Stimulated activated CD8-positive, alpha-beta memory T cell treated with anti-CD3 and anti-CD28 coated beads, Interleukin-4, amount 100 ng/mL, for 4 hours (primary cell): ENCODE data around the gene ASCL1.
A peak's percentile ranks its signal among the peaks of the same experiment; 100 is the strongest.

Source experiments
- DNase-seq, 2 donors: peaks; one replicate each; pipeline ENCODE4 v3.0.0-alpha.2; 2020; ENCODE audit warnings: low read depth in 2 of 2, low spot score in 1 of 2

Gene ASCL1

GRCh38 chr12:102957339-102958050 lies at the start of gene ASCL1:
TSS of gene ASCL1 (plus strand) at chr12:102957674. CDS start at chr12:102958245, 571 bp downstream.
- no peak for DNase-seq

DNA sequence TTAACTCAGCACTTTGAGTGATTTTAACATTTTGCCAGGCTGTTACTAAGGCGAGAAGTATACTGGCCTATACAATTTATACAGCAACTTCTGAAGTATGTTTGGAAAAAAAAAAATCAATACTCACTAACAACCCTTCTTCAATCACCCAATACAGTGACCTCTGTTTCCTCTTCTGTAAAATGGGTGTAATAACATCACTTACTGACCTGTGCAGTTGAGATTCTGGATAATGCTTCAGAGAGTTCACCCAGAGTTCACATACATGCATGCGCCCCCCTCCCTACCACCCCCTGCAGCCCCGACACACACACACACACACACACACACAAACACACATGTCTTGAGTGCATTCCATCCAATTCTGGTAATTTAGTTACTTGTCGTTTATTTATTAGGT lies 49.6 kb upstream of the ASCL1 start:
- no peak for DNase-seq

DNA sequence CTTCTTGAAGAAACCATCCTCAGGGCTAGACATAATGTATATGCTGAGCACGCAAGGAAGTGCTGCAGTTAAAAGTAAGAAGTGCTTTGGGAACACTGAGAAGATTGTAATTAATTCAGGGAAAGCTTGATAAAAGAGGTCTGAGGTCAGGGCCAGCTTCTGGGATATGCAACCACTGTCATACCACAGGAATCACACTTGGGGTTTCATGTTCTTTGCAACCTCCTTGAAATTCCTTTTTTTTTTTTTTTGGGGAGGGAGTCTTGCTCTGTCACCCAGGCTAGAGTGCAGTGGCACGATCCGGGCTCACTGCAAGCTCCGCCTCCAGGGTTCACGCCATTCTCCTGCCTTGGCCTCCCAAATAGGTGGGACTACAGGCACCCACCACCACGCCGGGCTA lies 47.3 kb upstream of the ASCL1 start:
- DNase-seq = no peak

GRCh38 chr12:102910792-102911191 lies 46.7 kb upstream of the ASCL1 start:
- DNase-seq = no peak

DNA sequence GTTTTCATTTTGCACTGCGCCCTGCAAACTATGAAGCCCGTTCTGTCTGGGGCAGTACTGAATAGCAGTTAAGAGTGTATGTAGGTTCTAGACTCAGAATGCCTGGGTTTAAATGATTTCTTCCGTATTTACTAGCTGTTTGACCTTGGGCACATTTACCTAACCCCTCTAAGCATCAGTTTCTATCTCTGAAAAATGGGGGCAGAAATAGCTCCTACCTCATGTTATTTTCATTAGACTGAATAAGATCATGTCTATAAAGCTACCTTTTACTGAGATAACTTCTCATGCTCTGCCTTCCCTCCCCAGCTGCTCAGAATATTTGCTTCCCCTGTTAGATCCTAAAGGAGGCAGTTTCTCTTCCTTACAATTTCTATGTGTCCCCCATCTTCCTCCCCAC lies 46.2 kb upstream of the ASCL1 start:
- DNase-seq = no peak

DNA sequence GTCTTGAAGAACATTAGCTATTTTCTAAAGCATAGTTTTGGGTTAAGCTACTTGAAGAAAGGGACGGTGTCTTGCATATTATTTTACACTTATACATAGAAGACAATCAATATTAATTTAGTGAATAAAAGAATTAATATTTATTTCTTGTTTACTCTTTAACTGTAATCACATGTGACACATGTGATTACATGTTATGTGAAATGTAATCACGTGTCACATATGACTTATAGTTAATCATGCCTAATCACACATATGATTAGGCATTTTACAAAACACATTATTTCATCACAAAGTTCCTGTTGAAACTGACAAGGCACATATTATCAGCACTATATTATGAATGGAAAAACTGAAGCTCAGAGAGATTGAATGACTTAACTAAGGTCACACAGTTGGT lies 45.2 kb upstream of the ASCL1 start:
- DNase-seq = no peak

DNA sequence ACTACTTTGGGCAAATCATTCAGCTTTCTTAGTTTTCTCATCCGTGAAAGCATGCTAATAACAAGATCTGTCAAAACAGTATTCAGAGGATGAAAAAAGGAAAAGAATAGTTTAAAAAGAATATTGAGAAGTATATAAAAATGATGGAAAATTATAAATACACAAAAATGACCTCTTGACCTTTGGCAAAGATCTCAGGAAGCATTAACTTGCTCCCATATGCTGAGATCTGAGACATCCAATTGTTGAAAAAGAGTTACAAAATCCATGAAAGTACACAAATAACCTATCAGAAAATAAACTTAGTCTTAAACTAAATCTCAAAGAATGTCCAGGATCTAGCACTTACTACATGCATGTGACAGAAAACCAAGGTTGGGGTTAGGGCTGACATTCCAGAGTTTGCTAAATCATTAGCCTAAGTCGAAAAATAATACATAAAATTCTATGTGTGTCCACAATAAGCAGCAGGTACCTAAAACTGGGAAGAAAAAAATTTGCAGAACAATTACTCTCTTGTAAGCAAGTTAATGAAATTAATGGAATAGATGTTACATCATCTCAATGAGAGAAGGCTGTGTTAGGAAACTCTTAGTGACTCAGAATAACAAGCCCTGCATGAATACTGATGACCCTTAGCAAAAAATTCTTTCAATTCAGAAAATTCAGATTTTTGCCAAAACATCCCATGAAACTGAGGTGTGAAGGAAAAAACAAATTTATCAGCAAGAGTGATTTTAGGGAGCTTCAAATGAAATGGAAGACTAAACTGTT lies 43.8 kb upstream of the ASCL1 start:
- no peak for DNase-seq

DNA sequence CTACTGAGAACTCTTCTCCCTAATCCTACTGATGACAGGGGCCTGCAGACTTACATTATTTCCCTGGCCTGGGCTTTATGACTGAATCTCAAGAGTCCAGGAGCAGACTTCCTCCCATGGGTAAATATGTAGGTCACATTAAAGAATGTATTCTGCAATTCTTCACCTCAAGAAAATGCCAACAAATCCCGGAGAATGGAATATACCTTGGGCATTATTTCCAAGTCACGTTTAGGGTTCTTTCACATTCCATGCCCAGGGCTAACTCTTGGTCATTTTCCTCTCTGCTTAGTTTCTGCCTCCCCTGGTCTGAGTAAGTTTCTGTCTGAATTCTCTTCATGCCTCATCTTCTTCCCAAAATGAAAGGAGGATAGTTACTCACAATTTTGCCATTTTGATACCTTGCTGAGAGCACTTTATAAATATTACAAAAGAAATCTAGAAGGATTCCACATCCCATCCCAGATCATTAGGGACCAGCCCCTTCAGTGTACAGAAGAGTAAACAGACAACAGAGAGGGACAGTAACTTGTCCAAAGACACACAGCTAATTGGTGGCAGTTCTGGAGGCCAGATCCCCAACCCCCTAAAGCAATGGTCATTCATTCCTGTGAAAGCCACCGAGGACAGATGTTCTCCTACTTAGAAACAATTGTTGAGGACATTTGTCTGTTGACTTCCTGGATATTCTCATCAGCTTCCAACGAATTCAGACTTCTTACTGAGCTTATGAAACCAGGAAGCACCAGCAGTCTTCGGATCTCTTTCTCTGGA lies 41.0 kb upstream of the ASCL1 start:
- no peak for DNase-seq

GRCh38 chr12:102917026-102917787 lies 40.3 kb upstream of the ASCL1 start, which contains the start of gene PAH:
TSS of gene PAH (minus strand) at chr12:102917244. CDS start at chr12:102917130, 114 bp downstream.
- no peak for DNase-seq

DNA sequence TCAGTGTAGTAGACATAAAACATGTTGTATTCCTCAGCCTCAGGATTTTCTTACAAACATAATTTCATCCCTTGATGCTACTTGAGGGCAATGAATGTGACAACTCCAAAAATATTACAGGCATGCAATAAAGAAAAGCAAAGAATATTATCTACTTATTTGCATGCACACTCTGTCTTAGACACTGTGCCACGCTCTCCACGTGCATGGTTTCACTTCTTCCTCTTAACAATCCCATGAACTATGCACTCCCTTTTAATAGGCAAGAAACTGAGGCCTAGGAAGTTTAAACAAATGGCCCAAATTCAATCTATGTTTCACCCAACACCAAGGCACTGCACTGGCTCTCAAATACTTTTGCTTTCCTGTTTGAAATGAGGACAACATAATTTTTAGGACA lies 38.6 kb upstream of the ASCL1 start:
- no peak for DNase-seq

GRCh38 chr12:102920271-102920670 lies 37.2 kb upstream of the ASCL1 start:
- DNase-seq = no peak

DNA sequence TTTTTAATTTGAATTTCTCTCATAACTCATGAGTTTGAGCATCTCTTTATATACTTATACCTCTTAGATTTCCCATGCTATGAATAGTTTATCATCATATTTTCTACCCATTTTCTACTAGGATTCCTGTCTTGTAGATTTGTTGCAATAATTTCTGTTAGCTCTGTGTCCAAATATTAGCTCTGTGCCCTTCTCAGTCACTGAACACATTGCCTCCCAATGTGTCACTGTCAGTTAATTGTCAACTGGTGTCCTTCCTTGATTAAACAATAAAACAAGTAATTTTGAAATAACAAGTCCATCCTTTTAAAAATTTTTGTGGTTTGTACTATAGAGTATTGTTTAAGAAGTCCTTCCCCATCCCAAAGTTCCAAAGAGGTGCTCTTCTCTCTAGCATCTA lies 36.2 kb upstream of the ASCL1 start:
- DNase-seq = no peak

DNA sequence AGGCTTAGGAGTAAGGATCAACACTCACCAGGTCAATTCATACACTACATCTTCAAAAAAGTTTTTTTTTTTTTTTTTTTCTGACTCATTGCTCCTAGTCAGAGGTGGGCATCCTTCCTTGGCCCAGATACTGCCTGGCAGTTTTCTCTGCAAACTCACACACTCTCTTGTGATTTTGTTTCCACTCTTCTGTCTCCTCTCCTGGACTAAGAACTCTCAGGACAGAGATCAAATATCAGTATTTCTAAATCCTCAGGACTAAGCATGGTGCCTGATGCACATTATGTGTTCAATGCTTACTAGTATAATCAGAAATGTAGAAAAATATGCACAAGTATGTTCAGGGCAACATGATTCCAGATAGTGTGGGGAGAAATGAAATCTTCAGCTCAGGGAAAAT lies 30.3 kb upstream of the ASCL1 start:
- DNase-seq = no peak

- DNase-seq = no peak
Measured at GRCh38 chr12:102933168-102933567, 24.3 kb upstream of the ASCL1 start.

- no peak for DNase-seq
Measured at GRCh38 chr12:102939059-102939458, 18.4 kb upstream of the ASCL1 start.

GRCh38 chr12:102939670-102940222 lies 17.7 kb upstream of the ASCL1 start:
- DNase-seq = no peak

DNA sequence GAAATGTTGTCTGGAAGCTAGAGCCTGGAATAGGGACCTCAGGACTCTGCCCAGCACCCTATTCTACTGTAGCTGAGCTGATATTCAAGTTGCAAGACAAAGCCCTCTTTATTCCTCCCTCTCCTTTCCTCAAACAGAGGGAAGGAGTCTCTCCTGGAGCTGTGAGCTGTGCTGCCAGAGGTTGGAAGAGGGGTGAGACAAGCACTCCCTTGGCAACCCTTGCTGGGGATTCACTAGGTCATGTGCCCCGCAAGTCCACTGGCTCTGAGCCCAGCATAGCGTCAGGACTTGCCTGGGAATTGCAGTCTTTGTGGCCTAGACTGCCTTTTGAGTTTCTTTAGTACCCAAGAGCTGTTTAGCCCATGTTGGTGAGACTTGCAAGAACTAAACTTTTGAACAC lies 11.4 kb upstream of the ASCL1 start:
- DNase-seq = no peak

DNA sequence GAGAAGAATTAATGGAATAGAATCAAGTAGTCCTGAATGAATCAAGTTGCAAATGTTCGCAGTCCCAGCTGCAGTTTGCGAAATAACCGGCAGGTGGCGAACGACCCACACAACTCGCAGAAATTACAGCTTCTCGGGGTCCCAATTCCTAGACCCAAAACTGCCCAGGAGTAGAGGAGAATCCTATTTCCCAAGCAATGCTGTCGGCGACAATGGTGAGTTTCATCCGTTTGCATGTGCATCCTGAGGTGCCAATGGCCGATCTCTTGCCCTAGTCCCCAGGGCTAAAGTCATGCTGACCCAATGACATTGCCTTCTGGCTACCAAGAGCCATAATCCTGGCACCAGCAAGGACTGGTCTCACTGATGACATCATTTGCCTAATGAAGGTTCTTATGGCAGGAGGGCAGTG lies 8.5 kb upstream of the ASCL1 start:
- peak in 1 of 2 donors; percentile 34 for DNase-seq

- DNase-seq = no peak
Measured at GRCh38 chr12:102950107-102950949, 7.1 kb upstream of the ASCL1 start.
